IMR-90 (cell line): ENCODE data around the gene FAM53B. TPM values are rescaled to one million over a fixed set of nuclear protein-coding genes. Genes with fewer than 3 reads are reported as not detected.

ENCODE experiments used
- ATAC-seq: fragments of 200-7000 bp; cut with Tn5 transposase; 2 replicates; pipeline ENCODE4 v1.9.1; 2020; ENCODE audit warnings: low read depth, mild to moderate bottlenecking, moderate library complexity
- BruUV-seq: library from RNA; stranded (reverse); fragments of 400-500 nt; replicated peaks from 2 replicates; lab custom pipeline; 2021; lab: Mats Ljungman, UMichigan
- CTCF ChIA-PET: fragments of 300-600 bp; formaldehyde crosslinking; extraction: SDS; loops from one replicate; lab custom pipeline; 2021; ENCODE audit warnings: antibody characterized with exemption; lab: Yijun Ruan, JAX
- POLR2A ChIA-PET: fragments of 300-600 bp; sonication (Branson Sonifier 250); formaldehyde crosslinking; loops from one replicate; lab custom pipeline; 2022; ENCODE audit warnings: antibody characterized with exemption; ENCODE audit not compliant: unreplicated experiment; lab: Charles Lee
- DNase-seq: peaks from one replicate; pipeline ENCODE4 v3.0.0; 2013
- H2AFZ ChIP-seq: replicated peaks from 2 replicates; pipeline ENCODE3; 2013; ENCODE audit warnings: low read length, mild to moderate bottlenecking; ENCODE audit not compliant: poor library complexity
- H2AK5ac ChIP-seq: 2 replicates; pipeline ENCODE4 v1.6.1; 2013; ENCODE audit warnings: low read depth, low read length, inconsistent platforms
- H2AK9ac ChIP-seq: replicated peaks from 2 replicates; pipeline ENCODE3; 2013; ENCODE audit warnings: mild to moderate bottlenecking, low read depth, low read length, moderate library complexity; ENCODE audit not compliant: poor library complexity
- H2BK120ac ChIP-seq: 2 replicates; pipeline ENCODE4 v1.6.1; 2013; ENCODE audit warnings: low read depth, low read length, inconsistent platforms
- H2BK15ac ChIP-seq: 3 replicates; pipeline ENCODE4 v1.6.1; 2013; ENCODE audit warnings: low read depth, low read length, inconsistent platforms
- H2BK20ac ChIP-seq: 2 replicates; pipeline ENCODE4 v1.6.1; 2013; ENCODE audit warnings: low read depth, mild to moderate bottlenecking, inconsistent platforms, low read length, moderate library complexity
- H2BK5ac ChIP-seq: 2 replicates; pipeline ENCODE4 v1.6.1; 2013; ENCODE audit warnings: mild to moderate bottlenecking, low read depth, low read length, inconsistent platforms; ENCODE audit not compliant: poor library complexity, severe bottlenecking
- H3K14ac ChIP-seq: replicated peaks from 2 replicates; pipeline ENCODE4 v1.6.1; 2013; ENCODE audit warnings: low read depth, low read length, inconsistent platforms
- H3K18ac ChIP-seq: 2 replicates; pipeline ENCODE4 v1.6.1; 2013; ENCODE audit warnings: low read depth, low read length, control low read depth
- H3K23ac ChIP-seq: 2 replicates; pipeline ENCODE4 v1.6.1; 2013; ENCODE audit warnings: low read depth, low read length, inconsistent platforms
- H3K27ac ChIP-seq: 2 replicates; pipeline ENCODE4 v1.5.1; 2013; ENCODE audit warnings: mild to moderate bottlenecking, control low read depth, low read length; ENCODE audit not compliant: insufficient read depth
- H3K27me3 ChIP-seq: 2 replicates; pipeline ENCODE4 v1.6.1; 2013; ENCODE audit warnings: low read length; ENCODE audit not compliant: control insufficient read depth, insufficient read depth
- H3K36me3 ChIP-seq: 2 replicates; pipeline ENCODE4 v1.6.1; 2013; ENCODE audit warnings: low read length, mixed read lengths; ENCODE audit not compliant: control insufficient read depth, insufficient read depth
- H3K4ac ChIP-seq: 2 replicates; pipeline ENCODE4 v1.6.1; 2013; ENCODE audit warnings: low read depth, low read length, inconsistent platforms
- H3K4me1 ChIP-seq: 2 replicates; pipeline ENCODE4 v1.6.1; 2013; ENCODE audit warnings: low read length, mixed read lengths; ENCODE audit not compliant: control insufficient read depth, insufficient read depth
- H3K4me2 ChIP-seq: 2 replicates; pipeline ENCODE4 v1.6.1; 2013; ENCODE audit warnings: low read depth, mild to moderate bottlenecking, control low read depth, low read length, moderate library complexity
- H3K4me3 ChIP-seq: 2 replicates; pipeline ENCODE4 v1.5.1; 2013; ENCODE audit warnings: low read depth, mild to moderate bottlenecking, control low read depth, low read length, moderate library complexity; ENCODE audit not compliant: insufficient read depth
- H3K56ac ChIP-seq: 2 replicates; pipeline ENCODE4 v1.6.1; 2013; ENCODE audit warnings: low read length, inconsistent platforms; ENCODE audit not compliant: insufficient read depth; ENCODE audit errors: extremely low read depth
- H3K79me1 ChIP-seq, 2 experiments: 2 replicates each; pipeline ENCODE4 v1.6.1; 2013; ENCODE audit warnings: low read length in 2 of 2, inconsistent platforms in 1 of 2, low read depth in 1 of 2
- H3K9ac ChIP-seq: 2 replicates; pipeline ENCODE4 v1.6.1; 2013; ENCODE audit warnings: low read depth, low read length, control low read depth
- H3K9me1 ChIP-seq: 2 replicates; pipeline ENCODE4 v1.6.1; 2013; ENCODE audit warnings: low read length, inconsistent platforms; ENCODE audit not compliant: insufficient read depth
- H3K9me3 ChIP-seq: 2 replicates; pipeline ENCODE4 v1.6.1; 2013; ENCODE audit warnings: low read length; ENCODE audit not compliant: control insufficient read depth, insufficient read depth
- H4K20me1 ChIP-seq: 2 replicates; pipeline ENCODE4 v1.6.1; 2013; ENCODE audit warnings: low read length, inconsistent platforms; ENCODE audit not compliant: insufficient read depth
- H4K5ac ChIP-seq: 2 replicates; pipeline ENCODE4 v1.6.1; 2013; ENCODE audit warnings: mild to moderate bottlenecking, low read depth, low read length, control low read depth
- H4K8ac ChIP-seq, 2 experiments: 2 replicates each; pipeline ENCODE4 v1.6.1; 2013; ENCODE audit warnings: low read depth in 2 of 2, low read length in 2 of 2, control low read depth in 1 of 2, inconsistent platforms in 1 of 2
- H4K91ac ChIP-seq: 2 replicates; pipeline ENCODE4 v1.6.1; 2013; ENCODE audit warnings: low read depth, low read length, inconsistent platforms; ENCODE audit not compliant: insufficient read depth
- BHLHE40 ChIP-seq: fragments of 150-350 bp; IDR thresholded peaks from 2 replicates; pipeline ENCODE4 v1.6.1; 2016; ENCODE audit warnings: mild to moderate bottlenecking, low read depth, low read length
- CEBPB ChIP-seq: IDR thresholded peaks from 2 replicates; pipeline ENCODE4 v1.6.1; 2012; ENCODE audit warnings: low read depth, low read length, improper control_type of control experiment
- CHD1 ChIP-seq: IDR thresholded peaks from 2 replicates; pipeline ENCODE4 v1.6.1; 2012; ENCODE audit warnings: low read depth, low read length, improper control_type of control experiment
- FOS ChIP-seq: fragments of 150-350 bp; IDR thresholded peaks from 2 replicates; pipeline ENCODE4 v1.6.1; 2016; ENCODE audit warnings: low read depth, low read length
- MAFK ChIP-seq: IDR thresholded peaks from 2 replicates; pipeline ENCODE4 v1.6.1; 2012; ENCODE audit warnings: low read depth, low read length, improper control_type of control experiment
- MAZ ChIP-seq: IDR thresholded peaks from 2 replicates; pipeline ENCODE4 v1.6.1; 2012; ENCODE audit warnings: low read depth, mild to moderate bottlenecking, low read length, improper control_type of control experiment, moderate library complexity, borderline replicate concordance
- MXI1 ChIP-seq: IDR thresholded peaks from 2 replicates; pipeline ENCODE4 v1.6.1; 2012; ENCODE audit warnings: low read depth, mild to moderate bottlenecking, low read length, moderate library complexity, borderline replicate concordance
- NFE2L2 ChIP-seq: fragments of 150-350 bp; IDR thresholded peaks from 2 replicates; pipeline ENCODE4 v1.6.1; 2016; ENCODE audit warnings: low read depth, mild to moderate bottlenecking, low read length
- POLR2A ChIP-seq: IDR thresholded peaks from 2 replicates; pipeline ENCODE4 v1.6.1; 2012; ENCODE audit warnings: mild to moderate bottlenecking, low read depth, low read length
- RAD21 ChIP-seq: IDR thresholded peaks from 2 replicates; pipeline ENCODE4 v1.6.1; 2012; ENCODE audit warnings: low read length, improper control_type of control experiment
- RCOR1 ChIP-seq: IDR thresholded peaks from 2 replicates; pipeline ENCODE4 v1.6.1; 2012; ENCODE audit warnings: mild to moderate bottlenecking, low read length, improper control_type of control experiment; ENCODE audit not compliant: insufficient replicate concordance
- RFX5 ChIP-seq: IDR thresholded peaks from 2 replicates; pipeline ENCODE4 v1.8.0; 2012; ENCODE audit warnings: low read depth, mild to moderate bottlenecking, low read length, moderate library complexity
- SMC3 ChIP-seq: fragments of 150-350 bp; IDR thresholded peaks from 2 replicates; pipeline ENCODE4 v1.6.1; 2016; ENCODE audit warnings: low read depth, mild to moderate bottlenecking, antibody characterized with exemption, low read length, moderate library complexity
- WGBS, 2 experiments: methylation state at CpG; one replicate each; pipeline versions ENCODE4 v1.1.5 to v1.1.7; 2013; ENCODE audit warnings: missing lambda C conversion rate in 2 of 2; ENCODE audit not compliant: insufficient read length in 1 of 2; ENCODE audit errors: extremely low coverage in 2 of 2; 5-methylcytosine and 5-hydroxymethylcytosine counted together
- dilution Hi-C: fragments of 300-500 bp; cut with HindIII; formaldehyde crosslinking; loops from one replicate; pipeline ENCODE4 v1.14.3; 2018; ENCODE audit warnings: low sequenced_read_pairs; ENCODE audit not compliant: unreplicated experiment
- in situ Hi-C: fragments of 300-500 bp; cut with MboI; formaldehyde crosslinking; loops from 3 replicates; pipeline ENCODE4 v1.14.3; 2019; ENCODE audit warnings: low sequenced_read_pairs, inconsistent platforms, mixed read lengths
- intact Hi-C: fragments of 100-400 bp; cut with micrococcal nuclease; formaldehyde crosslinking; loops from 2 replicates; pipeline ENCODE4 v1.10.0; 2022
- polyA plus RNA-seq, 3 experiments: library from polyadenylated mRNA; depleted of rRNA; stranded (reverse); fragments of >200 nt; gene quantifications; 2 replicates each; pipeline ENCODE4 v1.2.3, GENCODE V29; 2012; ENCODE audit warnings: low replicate concordance in 1 of 3
- total RNA-seq: library from RNA; depleted of rRNA; stranded (reverse); fragments of >200 nt; gene quantifications from 2 replicates; pipeline ENCODE4 v1.2.3, GENCODE V29; 2012
- TF ChIP-seq, protein P1 (sequence below): conservative IDR thresholded peaks from 2 replicates; pipeline ENCODE4 v1.5.1; 2012; ENCODE audit warnings: mild to moderate bottlenecking, low read depth, low read length, improper control_type of control experiment
- TF ChIP-seq, protein P2 (sequence below): fragments of 150-350 bp; IDR thresholded peaks from 2 replicates; pipeline ENCODE4 v1.6.1; 2017; ENCODE audit warnings: mild to moderate bottlenecking, antibody characterized with exemption, low read length, low read depth

The FAM53B gene
- total and polyA plus RNA-seq, 2 of the 4 experiments (the other 2 are of a cell fraction), result 3.8 to 5.7 TPM

DNA sequence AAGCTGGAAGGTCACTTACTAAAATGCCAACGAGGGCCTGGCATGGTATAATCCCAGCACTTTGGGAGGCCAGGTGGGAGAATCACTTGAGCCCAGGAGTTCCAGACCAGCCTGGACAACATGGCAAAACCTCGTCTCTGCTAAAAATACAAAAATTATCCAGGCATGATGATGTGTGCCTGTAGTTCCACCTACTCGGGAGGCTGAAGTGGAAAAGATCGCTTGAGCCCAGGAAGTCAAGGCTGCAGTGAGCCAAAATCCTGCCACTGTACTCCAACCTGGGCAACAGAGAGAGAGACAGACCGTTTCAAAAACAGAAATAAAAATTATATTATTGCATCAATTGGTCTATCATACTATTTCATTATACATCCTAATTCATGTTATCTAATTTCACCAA is 18.1 kb upstream of the FAM53B start:
- Histone ChIP-seq H3K36me3 (peaks cover 16% of the 10 kb centered on the region), H3K9ac (no peak overlapping the region), H2BK120ac (no peak overlapping the region), H3K14ac (no peak overlapping the region), H2BK20ac (no peak overlapping the region), H4K8ac (no peak overlapping the region), H3K56ac (no peak overlapping the region), H3K27me3 (no peaks in the 10 kb centered on the region), H4K5ac (no peak overlapping the region), H2AFZ (no peak overlapping the region), H3K23ac (no peak overlapping the region), H3K79me1 (peaks cover 0 to 4% of the 10 kb centered on the region in 2 experiments), H3K9me3 (no peaks in the 10 kb centered on the region), H3K4me3 (no peak overlapping the region), H2AK5ac (no peak overlapping the region), H3K18ac (no peak overlapping the region), H3K4ac (no peak overlapping the region), H4K20me1 (no peaks in the 10 kb centered on the region), H2BK15ac (no peak overlapping the region), H3K4me2 (no peak overlapping the region), H3K4me1 (peaks cover 2% of the 10 kb centered on the region), H2AK9ac (no peak overlapping the region), H2BK5ac (no peak overlapping the region), H3K9me1 (no peaks in the 10 kb centered on the region), H3K27ac (no peak overlapping the region), H4K91ac (no peak overlapping the region)
- intact Hi-C loops, result no loop called here
- DNase-seq (no peak), ATAC-seq (no peak)
- ChIA-PET POLR2A (no interaction called here), CTCF (no interaction called here)
- WGBS, 2 experiments, result 100% methylated on average over 1 of the region's 5 CpGs; no CpG with 5 or more reads in 1 of the 2 experiments
- in situ Hi-C loops, result no loop called here
- dilution Hi-C loops, result no loop called here
- no TSS peak for BruUV-seq
- no peak for TF ChIP-seq FOS
- TF ChIP-seq, protein P1, sequence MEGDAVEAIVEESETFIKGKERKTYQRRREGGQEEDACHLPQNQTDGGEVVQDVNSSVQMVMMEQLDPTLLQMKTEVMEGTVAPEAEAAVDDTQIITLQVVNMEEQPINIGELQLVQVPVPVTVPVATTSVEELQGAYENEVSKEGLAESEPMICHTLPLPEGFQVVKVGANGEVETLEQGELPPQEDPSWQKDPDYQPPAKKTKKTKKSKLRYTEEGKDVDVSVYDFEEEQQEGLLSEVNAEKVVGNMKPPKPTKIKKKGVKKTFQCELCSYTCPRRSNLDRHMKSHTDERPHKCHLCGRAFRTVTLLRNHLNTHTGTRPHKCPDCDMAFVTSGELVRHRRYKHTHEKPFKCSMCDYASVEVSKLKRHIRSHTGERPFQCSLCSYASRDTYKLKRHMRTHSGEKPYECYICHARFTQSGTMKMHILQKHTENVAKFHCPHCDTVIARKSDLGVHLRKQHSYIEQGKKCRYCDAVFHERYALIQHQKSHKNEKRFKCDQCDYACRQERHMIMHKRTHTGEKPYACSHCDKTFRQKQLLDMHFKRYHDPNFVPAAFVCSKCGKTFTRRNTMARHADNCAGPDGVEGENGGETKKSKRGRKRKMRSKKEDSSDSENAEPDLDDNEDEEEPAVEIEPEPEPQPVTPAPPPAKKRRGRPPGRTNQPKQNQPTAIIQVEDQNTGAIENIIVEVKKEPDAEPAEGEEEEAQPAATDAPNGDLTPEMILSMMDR, result no peak
- no peak for TF ChIP-seq RAD21
- no peak for TF ChIP-seq CEBPB
- no peak for TF ChIP-seq RFX5
- no peak for TF ChIP-seq POLR2A
- TF ChIP-seq MAFK, result no peak
- TF ChIP-seq MXI1, result no peak
- TF ChIP-seq CHD1, result no peak
- no peak for TF ChIP-seq SMC3
- TF ChIP-seq, protein P2, sequence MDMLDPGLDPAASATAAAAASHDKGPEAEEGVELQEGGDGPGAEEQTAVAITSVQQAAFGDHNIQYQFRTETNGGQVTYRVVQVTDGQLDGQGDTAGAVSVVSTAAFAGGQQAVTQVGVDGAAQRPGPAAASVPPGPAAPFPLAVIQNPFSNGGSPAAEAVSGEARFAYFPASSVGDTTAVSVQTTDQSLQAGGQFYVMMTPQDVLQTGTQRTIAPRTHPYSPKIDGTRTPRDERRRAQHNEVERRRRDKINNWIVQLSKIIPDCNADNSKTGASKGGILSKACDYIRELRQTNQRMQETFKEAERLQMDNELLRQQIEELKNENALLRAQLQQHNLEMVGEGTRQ, result no peak
- no peak for TF ChIP-seq RCOR1
- no peak for TF ChIP-seq NFE2L2
- no peak for TF ChIP-seq BHLHE40
- no peak for TF ChIP-seq MAZ
